ENCODE data around the gene MBNL2. TPM values are rescaled to one million over a fixed set of nuclear protein-coding genes. Genes with fewer than 3 reads are reported as not detected.
"Not testable (repeated sequence)": the region's sequence is repeated elsewhere in the genome, so short reads cannot be mapped to it uniquely, and the experiment has no call there.

Gene MBNL2
- total RNA-seq, 3 donors from 2014 or later: 68.5 to 131 (median 120) TPM

GRCh38 chr13:97199451-97199850, 22.7 kb upstream of the MBNL2 start:
- Histone ChIP-seq H3K36me3 (no peaks in the 10 kb centered on the region), H3K4me3 (no peak overlapping the region), H3K27me3 (no peaks in the 10 kb centered on the region), H3K4me1 (no peaks in the 10 kb centered on the region), H3K27ac (no peak overlapping the region), H3K9me3 (no peaks in the 10 kb centered on the region)
- TF ChIP-seq POLR2A (IDR thresholded peaks at IDR 0.05) (no peak), CTCF (IDR thresholded peaks at IDR 0.05) (no peak), POLR2AphosphoS5 (IDR thresholded peaks at IDR 0.05) (no peak)
- intact Hi-C loops (cut with DNase I; ENCODE audit: low total_unique reads): no loop called here
- DNase-seq (ENCODE audit: low spot score in 2 of 2): no peak

- no peaks in the 10 kb centered on the region for H3K36me3 ChIP-seq
- DNase-seq (ENCODE audit: low spot score in 2 of 2): no peak
- no peaks in the 10 kb centered on the region for H3K27me3 ChIP-seq
- intact Hi-C loops (cut with DNase I; ENCODE audit: low total_unique reads): loop anchor here (10.0 kb wide), 1 partner anchor 266 kb away; no protein-coding TSS in a partner anchor
- no peaks in the 10 kb centered on the region for H3K9me3 ChIP-seq
- no peak for TF ChIP-seq POLR2AphosphoS5 (IDR thresholded peaks at IDR 0.05)
- H3K4me1 ChIP-seq: no peaks in the 10 kb centered on the region
- H3K27ac ChIP-seq: no peak overlapping the region
- H3K4me3 ChIP-seq: no peak overlapping the region
Measured at GRCh38 chr13:97200081-97200942, 21.8 kb upstream of the MBNL2 start.

- Histone ChIP-seq H3K36me3 (no peaks in the 10 kb centered on the region), H3K27me3 (no peaks in the 10 kb centered on the region), H3K4me3 (no peak overlapping the region), H3K9me3 (no peaks in the 10 kb centered on the region), H3K4me1 (no peaks in the 10 kb centered on the region), H3K27ac (no peak overlapping the region)
- DNase-seq (ENCODE audit: low spot score in 2 of 2): no peak
- TF ChIP-seq POLR2AphosphoS5 (IDR thresholded peaks at IDR 0.05) (no peak), POLR2A (IDR thresholded peaks at IDR 0.05) (no peak), CTCF (IDR thresholded peaks at IDR 0.05) (no peak)
- intact Hi-C loops (cut with DNase I; ENCODE audit: low total_unique reads): loop anchor here (10.0 kb wide), 1 partner anchor 268 kb away; no protein-coding TSS in a partner anchor
Measured at GRCh38 chr13:97202761-97203160, 19.4 kb upstream of the MBNL2 start.

GRCh38 chr13:97205465-97205864, 16.7 kb upstream of the MBNL2 start:
- no peak overlapping the region for H3K4me3 ChIP-seq
- DNase-seq (ENCODE audit: low spot score in 2 of 2): no peak
- TF ChIP-seq POLR2A (IDR thresholded peaks at IDR 0.05) (no peak), CTCF (IDR thresholded peaks at IDR 0.05) (no peak), POLR2AphosphoS5 (IDR thresholded peaks at IDR 0.05) (no peak)
- intact Hi-C loops (cut with DNase I; ENCODE audit: low total_unique reads): loop anchor here (10.0 kb wide), 1 partner anchor 271 kb away; no protein-coding TSS in a partner anchor
- H3K4me1 ChIP-seq: no peaks in the 10 kb centered on the region
- no peaks in the 10 kb centered on the region for H3K9me3 ChIP-seq
- no peak overlapping the region for H3K27ac ChIP-seq
- H3K36me3 ChIP-seq: no peaks in the 10 kb centered on the region
- no peaks in the 10 kb centered on the region for H3K27me3 ChIP-seq

GRCh38 chr13:97205982-97206381, 16.2 kb upstream of the MBNL2 start:
- no peaks in the 10 kb centered on the region for H3K27me3 ChIP-seq
- intact Hi-C loops (cut with DNase I; ENCODE audit: low total_unique reads): loop anchor here (10.0 kb wide), 1 partner anchor 271 kb away; no protein-coding TSS in a partner anchor
- no peaks in the 10 kb centered on the region for H3K9me3 ChIP-seq
- TF ChIP-seq POLR2A (IDR thresholded peaks at IDR 0.05) (no peak), POLR2AphosphoS5 (IDR thresholded peaks at IDR 0.05) (no peak), CTCF (IDR thresholded peaks at IDR 0.05) (no peak)
- no peaks in the 10 kb centered on the region for H3K36me3 ChIP-seq
- no peak for DNase-seq (ENCODE audit: low spot score in 2 of 2)
- no peak overlapping the region for H3K27ac ChIP-seq
- H3K4me3 ChIP-seq: no peak overlapping the region
- H3K4me1 ChIP-seq: no peaks in the 10 kb centered on the region

GRCh38 chr13:97207252-97207651, 14.9 kb upstream of the MBNL2 start:
- not testable (repeated sequence) for DNase-seq (ENCODE audit: low spot score in 2 of 2)
- intact Hi-C loops (cut with DNase I; ENCODE audit: low total_unique reads): loop anchor here (10.0 kb wide), 1 partner anchor 272 kb away; no protein-coding TSS in a partner anchor

More at GRCh38 chr13:97207252-97207651, 14.9 kb upstream of the MBNL2 start:
- H3K27me3 ChIP-seq, H3K4me1 ChIP-seq, H3K36me3 ChIP-seq, H3K9me3 ChIP-seq, H3K27ac ChIP-seq, H3K4me3 ChIP-seq: not testable (repeated sequence)

Data from breast epithelium (tissue), 4 donors.